22Rv1 (cell line): ENCODE results near the gene PDP2.

Source experiments
- H3K27ac ChIP-seq: fragments of 450-650 bp; 2 replicates; pipeline ENCODE4 v1.5.1; 2017
- ZFX ChIP-seq: fragments of 450-650 bp; IDR thresholded peaks from 2 replicates; pipeline ENCODE4 v1.6.1; 2017; ENCODE audit warnings: antibody characterized with exemption, borderline replicate concordance
- TF ChIP-seq, protein P1 (sequence below): fragments of 450-650 bp; IDR thresholded peaks from 2 replicates; pipeline ENCODE4 v1.5.1; 2017; ENCODE audit warnings: mild to moderate bottlenecking

The PDP2 gene

DNA sequence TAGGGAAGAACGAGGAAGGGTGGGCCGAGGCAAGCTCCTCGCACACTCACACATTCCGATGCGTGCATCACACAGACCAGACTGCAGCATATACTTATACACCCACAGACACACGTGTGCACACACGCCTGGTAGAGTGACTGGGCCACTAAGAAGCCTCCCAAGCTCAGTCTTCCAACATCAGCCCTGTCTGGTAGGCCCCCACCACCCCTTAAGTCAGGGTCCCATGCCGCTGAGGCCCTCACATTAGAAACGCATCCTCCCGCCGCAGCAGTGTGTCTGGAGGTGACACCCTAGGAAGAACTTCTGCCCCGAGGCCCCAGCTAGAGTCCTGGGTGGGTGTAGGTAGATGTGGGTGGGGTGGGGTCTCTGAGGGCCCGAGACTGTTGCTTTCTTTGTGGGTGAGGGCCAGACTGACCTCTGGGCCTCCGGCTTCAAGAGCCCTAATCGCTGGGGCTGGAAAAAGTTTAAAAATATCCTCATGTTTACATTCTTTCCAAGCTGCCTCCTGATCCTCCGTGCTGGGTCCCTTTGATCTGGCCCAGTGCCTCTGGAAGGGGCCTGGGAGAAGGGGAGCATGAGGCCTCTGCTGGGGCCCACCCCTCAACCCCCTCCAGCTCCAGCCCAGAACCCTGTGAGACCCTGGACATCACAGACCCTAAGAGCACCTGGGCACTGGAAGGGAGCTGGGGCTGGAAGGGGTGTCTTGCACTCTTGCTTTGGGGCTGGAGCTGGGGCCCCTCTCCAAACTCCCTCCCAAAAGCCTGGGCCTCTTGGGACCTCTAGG lies 24.7 kb downstream of the PDP2 start:
- TF ChIP-seq ZFX, result no peak
- TF ChIP-seq, protein P1, sequence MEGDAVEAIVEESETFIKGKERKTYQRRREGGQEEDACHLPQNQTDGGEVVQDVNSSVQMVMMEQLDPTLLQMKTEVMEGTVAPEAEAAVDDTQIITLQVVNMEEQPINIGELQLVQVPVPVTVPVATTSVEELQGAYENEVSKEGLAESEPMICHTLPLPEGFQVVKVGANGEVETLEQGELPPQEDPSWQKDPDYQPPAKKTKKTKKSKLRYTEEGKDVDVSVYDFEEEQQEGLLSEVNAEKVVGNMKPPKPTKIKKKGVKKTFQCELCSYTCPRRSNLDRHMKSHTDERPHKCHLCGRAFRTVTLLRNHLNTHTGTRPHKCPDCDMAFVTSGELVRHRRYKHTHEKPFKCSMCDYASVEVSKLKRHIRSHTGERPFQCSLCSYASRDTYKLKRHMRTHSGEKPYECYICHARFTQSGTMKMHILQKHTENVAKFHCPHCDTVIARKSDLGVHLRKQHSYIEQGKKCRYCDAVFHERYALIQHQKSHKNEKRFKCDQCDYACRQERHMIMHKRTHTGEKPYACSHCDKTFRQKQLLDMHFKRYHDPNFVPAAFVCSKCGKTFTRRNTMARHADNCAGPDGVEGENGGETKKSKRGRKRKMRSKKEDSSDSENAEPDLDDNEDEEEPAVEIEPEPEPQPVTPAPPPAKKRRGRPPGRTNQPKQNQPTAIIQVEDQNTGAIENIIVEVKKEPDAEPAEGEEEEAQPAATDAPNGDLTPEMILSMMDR, result no peak
- no peak overlapping the region for H3K27ac ChIP-seq

DNA sequence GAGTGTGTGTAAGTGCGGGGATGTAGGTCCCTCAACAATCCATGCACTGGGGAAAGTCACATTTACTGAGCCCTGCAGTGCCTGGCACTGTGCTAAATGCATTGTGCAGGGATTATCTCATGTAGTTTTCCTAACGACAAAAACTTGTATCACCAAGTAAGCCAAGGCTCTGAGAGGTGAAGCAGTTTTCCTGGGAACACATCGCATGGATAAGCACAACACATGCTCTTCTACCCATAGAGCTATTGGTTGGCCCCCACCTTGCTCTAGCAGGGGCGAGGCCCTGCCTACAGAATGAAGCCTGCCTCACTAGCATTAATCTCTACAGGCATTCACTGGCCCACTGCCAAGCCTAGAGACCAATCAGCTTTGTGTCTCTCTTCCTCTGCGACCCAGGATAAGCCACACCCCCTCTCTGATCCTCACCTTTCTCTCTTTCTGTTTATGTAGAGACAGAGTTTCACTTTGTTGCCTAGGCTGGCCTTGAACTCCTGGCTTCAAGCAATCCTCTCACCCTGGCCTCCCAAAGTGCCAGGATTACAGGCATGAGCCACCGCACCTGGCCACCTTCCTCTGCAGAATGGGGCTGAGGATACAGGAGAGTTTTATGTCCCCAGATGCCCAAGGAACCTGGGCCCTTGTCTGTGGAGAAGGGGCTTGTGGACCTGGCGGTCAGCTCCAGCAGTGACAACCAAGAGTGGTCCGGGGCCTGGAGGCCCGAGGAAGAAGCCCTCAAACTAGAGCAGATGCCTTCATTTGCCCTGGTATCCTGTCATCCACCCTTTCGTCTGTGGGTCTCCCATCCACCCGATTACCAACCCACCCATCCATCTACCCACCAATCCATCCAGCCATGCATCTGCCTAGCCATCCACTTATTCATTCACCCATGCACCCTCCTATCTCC lies 25.6 kb downstream of the PDP2 start:
- no peak overlapping the region for H3K27ac ChIP-seq
- TF ChIP-seq ZFX, result no peak
- TF ChIP-seq, protein P1, result no peak

DNA sequence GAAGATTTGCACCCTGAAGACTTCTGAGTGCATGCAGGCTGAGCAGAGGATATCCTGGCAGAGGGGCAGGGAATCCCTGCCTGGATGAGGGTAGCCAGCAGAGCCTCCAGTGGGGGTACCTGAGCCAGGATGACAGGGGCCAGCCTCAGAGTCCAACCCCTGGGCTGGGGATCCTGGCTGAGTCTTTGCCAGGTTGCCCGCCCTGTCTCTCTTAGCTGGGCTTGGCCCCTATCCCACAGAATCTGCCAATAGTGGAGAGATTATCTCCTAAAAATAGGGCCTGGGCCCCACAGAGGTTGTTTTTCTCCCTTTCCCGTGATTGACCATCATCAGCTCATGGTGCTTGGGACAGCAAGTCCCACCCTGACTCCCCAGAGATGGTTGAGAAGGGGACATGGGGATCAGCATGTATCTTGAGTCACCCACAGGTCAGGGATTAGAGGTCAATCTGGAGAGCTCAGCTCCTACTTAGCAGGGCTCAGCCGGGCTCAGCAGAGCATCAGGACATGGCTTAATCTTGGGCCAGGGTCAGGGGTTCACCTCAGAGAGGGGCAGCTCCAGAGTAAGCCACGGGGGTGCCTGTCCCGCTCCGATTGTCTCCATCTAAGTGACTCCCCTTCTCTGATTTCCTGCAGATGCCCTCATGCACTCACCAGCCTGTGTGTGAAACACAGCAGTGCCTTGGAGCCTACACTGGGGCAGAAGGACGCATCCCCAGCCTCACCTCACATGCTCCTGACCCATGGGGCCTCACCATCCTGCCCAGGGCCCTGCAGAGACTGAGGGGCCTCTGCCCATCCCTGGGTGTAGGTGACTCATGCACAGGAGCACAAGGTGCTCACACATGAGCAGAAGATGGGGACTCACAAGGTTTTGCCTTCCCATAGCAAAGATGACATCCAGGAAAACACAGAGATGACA lies 26.9 kb downstream of the PDP2 start:
- no peak for TF ChIP-seq ZFX
- TF ChIP-seq, protein P1, result no peak
- no peak overlapping the region for H3K27ac ChIP-seq

DNA sequence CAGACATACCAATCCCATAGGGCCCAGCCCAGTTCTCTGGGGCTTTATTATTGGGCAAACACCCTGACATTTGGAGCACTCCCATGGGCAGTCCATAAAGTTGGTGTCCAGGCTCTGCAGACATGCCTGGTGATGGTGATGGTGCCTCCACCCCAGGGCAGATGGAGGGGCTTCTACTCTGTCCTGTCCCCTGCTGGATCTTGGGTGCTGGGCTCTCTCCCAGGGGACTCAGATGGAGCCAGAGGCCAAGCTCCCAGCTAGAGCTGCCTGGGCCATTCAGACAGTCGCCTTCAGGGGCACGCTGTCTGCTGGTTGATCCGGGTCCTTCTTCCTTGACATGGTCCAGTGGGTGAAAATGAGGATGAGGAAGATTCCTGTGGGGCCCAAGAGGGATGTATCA lies 27.8 kb downstream of the PDP2 start:
- TF ChIP-seq, protein P1, result no peak
- TF ChIP-seq ZFX, result no peak
- H3K27ac ChIP-seq, result no peak overlapping the region

DNA sequence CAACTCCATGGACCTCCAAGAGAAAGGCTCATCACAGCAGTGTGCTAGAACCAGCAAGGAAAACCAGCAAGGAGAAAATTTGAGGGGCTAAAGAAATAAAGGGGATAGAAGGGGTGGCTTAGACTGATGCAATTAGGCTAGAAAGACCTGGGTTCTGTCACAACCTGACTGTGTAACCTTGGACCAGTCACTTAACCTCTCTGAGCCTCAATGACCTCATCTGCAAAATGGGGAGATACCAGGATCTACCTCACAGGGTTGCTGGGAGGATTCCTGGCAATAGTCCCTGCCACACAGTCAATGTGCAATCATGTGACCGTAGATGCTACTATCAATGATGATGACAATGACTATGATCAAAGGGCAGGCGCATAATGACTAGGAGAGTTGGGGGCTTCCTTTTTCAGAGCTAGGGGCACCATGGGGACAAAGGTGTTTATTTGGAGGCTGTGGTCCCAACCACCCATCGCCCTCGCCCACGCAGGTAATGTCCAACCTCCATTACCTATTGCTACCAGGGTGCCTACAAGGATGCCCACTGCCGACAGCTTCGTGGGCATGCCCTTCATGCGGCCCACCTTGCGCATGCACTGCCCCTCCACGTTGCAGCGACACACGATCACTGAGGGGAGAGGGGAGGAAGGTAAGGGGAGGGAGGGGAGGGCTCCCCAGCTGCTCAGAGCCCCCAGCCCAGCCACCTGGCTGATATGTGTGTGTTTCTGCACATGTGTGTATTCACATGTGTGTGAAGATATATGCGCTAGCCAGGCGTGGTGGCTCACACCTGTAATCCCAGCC lies 28.6 kb downstream of the PDP2 start:
- TF ChIP-seq ZFX, result no peak
- TF ChIP-seq, protein P1, result no peak
- H3K27ac ChIP-seq, result no peak overlapping the region

DNA sequence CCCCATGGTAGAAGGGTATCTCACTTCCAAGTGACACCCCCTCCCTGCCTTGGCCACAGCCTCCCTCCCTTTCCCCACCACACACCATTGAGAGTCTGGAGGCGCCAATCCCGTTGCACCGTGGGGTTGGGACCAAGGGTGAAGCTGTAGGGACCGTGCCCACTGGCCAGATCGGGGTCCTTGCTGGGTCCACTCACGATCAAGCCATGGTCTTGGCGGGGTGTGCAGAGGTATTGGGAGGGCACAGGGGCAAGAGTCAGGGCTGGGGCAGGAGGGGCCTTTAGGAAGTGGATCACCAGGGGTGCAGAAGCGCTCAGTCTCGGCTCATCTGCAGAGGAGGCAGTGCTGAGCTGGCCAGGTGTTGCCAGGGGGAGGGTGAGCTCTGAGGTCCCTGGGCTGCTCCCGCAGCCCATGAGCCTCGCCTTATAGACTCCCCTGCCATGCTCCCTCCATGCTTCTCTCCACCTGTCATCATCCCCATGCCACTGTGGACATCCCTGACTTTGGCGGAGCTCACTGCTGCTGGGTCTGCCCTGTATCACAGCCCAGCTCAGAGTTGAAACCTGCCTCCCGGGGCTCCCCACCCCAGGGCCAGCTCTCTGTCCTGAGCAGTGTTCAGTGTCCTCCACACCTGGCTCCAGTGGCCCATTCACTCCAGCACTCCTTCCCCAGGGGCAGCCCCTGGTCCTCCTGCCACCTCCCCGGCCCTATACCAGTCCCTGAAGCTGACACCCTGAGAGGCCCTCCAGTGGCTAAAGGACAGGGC lies 30.0 kb downstream of the PDP2 start:
- H3K27ac ChIP-seq, result no peak overlapping the region
- no peak for TF ChIP-seq ZFX
- TF ChIP-seq, protein P1, result no peak
